Smooth muscle cell (in vitro differentiated cells): ENCODE results near the gene STH. TPM values are rescaled to one million over a fixed set of nuclear protein-coding genes. Genes with fewer than 3 reads are reported as not detected.

ENCODE experiments used
- DNase-seq: peaks from one replicate; lab custom pipeline; 2025; ENCODE audit not compliant: unreplicated experiment; lab: John Stamatoyannopoulos, UW
- H2AFZ ChIP-seq: fragments of 200-600 bp; sonication (generic); 2 replicates; pipeline ENCODE4 v1.6.0; 2016; ENCODE audit warnings: antibody characterized with exemption, low read depth, mild to moderate bottlenecking
- H3F3A ChIP-seq: fragments of 200-600 bp; sonication (generic); 2 replicates; pipeline ENCODE4 v1.6.0; 2017; ENCODE audit warnings: antibody characterized with exemption, low read depth
- H3K27ac ChIP-seq: fragments of 200-600 bp; sonication (generic); 2 replicates; pipeline ENCODE4 v1.5.1; 2016; ENCODE audit warnings: low read depth, mild to moderate bottlenecking
- H3K27me3 ChIP-seq: fragments of 200-600 bp; sonication (generic); 2 replicates; pipeline ENCODE4 v1.6.1; 2016; ENCODE audit warnings: low read depth, mild to moderate bottlenecking
- H3K36me3 ChIP-seq: fragments of 200-600 bp; sonication (generic); 2 replicates; pipeline ENCODE4 v1.5.1; 2016; ENCODE audit warnings: low read depth
- H3K4me1 ChIP-seq: fragments of 200-600 bp; sonication (generic); 2 replicates; pipeline ENCODE4 v1.5.1; 2016; ENCODE audit warnings: low read depth
- H3K4me2 ChIP-seq: fragments of 200-600 bp; sonication (generic); 2 replicates; pipeline ENCODE4 v1.6.0; 2016; ENCODE audit warnings: mild to moderate bottlenecking
- H3K4me3 ChIP-seq: fragments of 200-600 bp; sonication (generic); 2 replicates; pipeline ENCODE4 v1.5.1; 2016; ENCODE audit warnings: mild to moderate bottlenecking
- H3K79me2 ChIP-seq: fragments of 200-600 bp; sonication (generic); 2 replicates; pipeline ENCODE4 v1.6.0; 2016; ENCODE audit warnings: low read depth, mild to moderate bottlenecking
- H3K9ac ChIP-seq: fragments of 200-600 bp; sonication (generic); 2 replicates; pipeline ENCODE4 v1.6.0; 2016; ENCODE audit warnings: low read depth
- H3K9me3 ChIP-seq: fragments of 200-600 bp; sonication (generic); replicated peaks from 2 replicates; pipeline ENCODE4 v1.5.1; 2016; ENCODE audit warnings: low read depth
- H4K20me1 ChIP-seq: fragments of 200-600 bp; sonication (generic); 2 replicates; pipeline ENCODE4 v1.6.0; 2016; ENCODE audit warnings: low read depth
- WGBS: methylation state at CpG from one replicate; pipeline ENCODE4 v1.1.7; 2016; ENCODE audit warnings: low lambda C conversion rate; 5-methylcytosine and 5-hydroxymethylcytosine counted together
- polyA plus RNA-seq: library from polyadenylated mRNA; unstranded; fragments of >200 nt; fragmentation: Nextera tagmentation; extraction: Ambion mirVana; gene quantifications from 2 replicates; pipeline ENCODE4 v1.2.1, GENCODE V29; 2016
- total RNA-seq: library from RNA; depleted of rRNA; stranded (reverse); fragments of >200 nt; gene quantifications from 2 replicates; pipeline ENCODE4 v1.2.3, GENCODE V29; 2014
- TF ChIP-seq, protein P1 (sequence below): fragments of 200-600 bp; sonication (generic); IDR thresholded peaks from 2 replicates; pipeline ENCODE4 v1.5.1; 2017; ENCODE audit warnings: borderline replicate concordance, mild to moderate bottlenecking, antibody characterized with exemption; ENCODE audit not compliant: insufficient read depth, poor library complexity, severe bottlenecking

The STH gene
- total and polyA plus RNA-seq, 2 experiments from 2014 or later, result not detected

DNA sequence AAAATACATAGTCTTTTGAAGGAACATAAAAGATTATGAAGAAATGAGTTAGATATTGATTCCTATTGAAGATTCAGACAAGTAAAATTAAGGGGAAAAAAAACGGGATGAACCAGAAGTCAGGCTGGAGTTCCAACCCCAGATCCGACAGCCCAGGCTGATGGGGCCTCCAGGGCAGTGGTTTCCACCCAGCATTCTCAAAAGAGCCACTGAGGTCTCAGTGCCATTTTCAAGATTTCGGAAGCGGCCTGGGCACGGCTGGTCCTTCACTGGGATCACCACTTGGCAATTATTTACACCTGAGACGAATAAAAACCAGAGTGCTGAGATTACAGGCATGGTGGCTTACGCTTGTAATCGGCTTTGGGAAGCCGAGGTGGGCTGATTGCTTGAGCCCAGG lies 9.5 kb downstream of the STH start:
- no peak overlapping the region for H3K9ac ChIP-seq
- no peaks in the 10 kb centered on the region for H3K36me3 ChIP-seq
- H3K27ac ChIP-seq, result no peak overlapping the region
- H4K20me1 ChIP-seq, result no peaks in the 10 kb centered on the region
- H3K9me3 ChIP-seq, result no peaks in the 10 kb centered on the region
- no peaks in the 10 kb centered on the region for H3F3A ChIP-seq
- no peaks in the 10 kb centered on the region for H3K79me2 ChIP-seq
- DNase-seq, result no peak
- no peaks in the 10 kb centered on the region for H3K27me3 ChIP-seq
- WGBS, result 92% methylated on average over 9 of the region's 9 CpGs
- no peak overlapping the region for H3K4me3 ChIP-seq
- no peak overlapping the region for H3K4me2 ChIP-seq
- TF ChIP-seq, protein P1, sequence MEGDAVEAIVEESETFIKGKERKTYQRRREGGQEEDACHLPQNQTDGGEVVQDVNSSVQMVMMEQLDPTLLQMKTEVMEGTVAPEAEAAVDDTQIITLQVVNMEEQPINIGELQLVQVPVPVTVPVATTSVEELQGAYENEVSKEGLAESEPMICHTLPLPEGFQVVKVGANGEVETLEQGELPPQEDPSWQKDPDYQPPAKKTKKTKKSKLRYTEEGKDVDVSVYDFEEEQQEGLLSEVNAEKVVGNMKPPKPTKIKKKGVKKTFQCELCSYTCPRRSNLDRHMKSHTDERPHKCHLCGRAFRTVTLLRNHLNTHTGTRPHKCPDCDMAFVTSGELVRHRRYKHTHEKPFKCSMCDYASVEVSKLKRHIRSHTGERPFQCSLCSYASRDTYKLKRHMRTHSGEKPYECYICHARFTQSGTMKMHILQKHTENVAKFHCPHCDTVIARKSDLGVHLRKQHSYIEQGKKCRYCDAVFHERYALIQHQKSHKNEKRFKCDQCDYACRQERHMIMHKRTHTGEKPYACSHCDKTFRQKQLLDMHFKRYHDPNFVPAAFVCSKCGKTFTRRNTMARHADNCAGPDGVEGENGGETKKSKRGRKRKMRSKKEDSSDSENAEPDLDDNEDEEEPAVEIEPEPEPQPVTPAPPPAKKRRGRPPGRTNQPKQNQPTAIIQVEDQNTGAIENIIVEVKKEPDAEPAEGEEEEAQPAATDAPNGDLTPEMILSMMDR, result no peak
- no peaks in the 10 kb centered on the region for H3K4me1 ChIP-seq
- no peak overlapping the region for H2AFZ ChIP-seq

- Histone ChIP-seq H2AFZ (no peak overlapping the region), H3K27ac (no peak overlapping the region), H3K4me1 (no peaks in the 10 kb centered on the region), H3K9ac (no peak overlapping the region), H3K27me3 (no peaks in the 10 kb centered on the region), H3K36me3 (no peaks in the 10 kb centered on the region), H3K4me2 (no peak overlapping the region), H3K79me2 (no peaks in the 10 kb centered on the region), H3K4me3 (no peak overlapping the region), H4K20me1 (no peaks in the 10 kb centered on the region), H3F3A (no peaks in the 10 kb centered on the region), H3K9me3 (no peaks in the 10 kb centered on the region)
- TF ChIP-seq, protein P1, result no peak
- DNase-seq, result no peak
- 91% methylated on average over 33 of the region's 33 CpGs for WGBS
These were observed 10.9 kb downstream of the STH start for GRCh38 chr17:46009681-46010596.

- Histone ChIP-seq H3K4me1 (no peaks in the 10 kb centered on the region), H3K9ac (no peak overlapping the region), H4K20me1 (no peaks in the 10 kb centered on the region), H3K79me2 (no peaks in the 10 kb centered on the region), H3K4me2 (no peak overlapping the region), H3F3A (no peaks in the 10 kb centered on the region), H2AFZ (no peak overlapping the region), H3K27ac (no peak overlapping the region), H3K27me3 (no peaks in the 10 kb centered on the region), H3K9me3 (no peaks in the 10 kb centered on the region), H3K4me3 (no peak overlapping the region), H3K36me3 (no peaks in the 10 kb centered on the region)
- DNase-seq, result no peak
- 85% methylated on average over 16 of the region's 16 CpGs for WGBS
- TF ChIP-seq, protein P1, result no peak
These were observed 11.6 kb downstream of the STH start for GRCh38 chr17:46010597-46011186.
